ENCODE results near the gene IKZF3.
"Not testable (repeated sequence)": the region's sequence is repeated elsewhere in the genome, so short reads cannot be mapped to it uniquely, and the experiment has no call there.

DNA sequence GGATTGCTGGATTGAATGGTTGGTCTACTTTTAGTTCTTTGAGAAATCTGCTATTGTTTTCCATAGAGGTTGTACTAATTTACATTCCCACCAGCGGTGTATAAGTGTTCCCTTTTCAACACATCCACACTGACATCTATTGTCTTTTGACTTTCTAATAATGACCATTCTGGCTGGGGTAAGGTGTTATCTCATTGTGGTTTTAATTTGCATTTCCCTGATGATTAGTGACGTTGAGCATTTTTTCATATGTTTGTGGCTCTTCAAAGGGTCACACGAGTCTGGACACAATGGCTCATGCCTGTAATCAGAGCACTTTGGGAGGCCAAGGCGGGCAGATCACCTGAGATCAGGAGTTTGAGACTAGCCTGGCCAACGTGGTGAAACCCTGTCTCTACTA lies 22.0 kb upstream of the IKZF3 start:
- not testable (repeated sequence) for TF ChIP-seq POLR2A, POLR2AphosphoS5 (IDR thresholded peaks at IDR 0.05)
- TF ChIP-seq, protein P1, sequence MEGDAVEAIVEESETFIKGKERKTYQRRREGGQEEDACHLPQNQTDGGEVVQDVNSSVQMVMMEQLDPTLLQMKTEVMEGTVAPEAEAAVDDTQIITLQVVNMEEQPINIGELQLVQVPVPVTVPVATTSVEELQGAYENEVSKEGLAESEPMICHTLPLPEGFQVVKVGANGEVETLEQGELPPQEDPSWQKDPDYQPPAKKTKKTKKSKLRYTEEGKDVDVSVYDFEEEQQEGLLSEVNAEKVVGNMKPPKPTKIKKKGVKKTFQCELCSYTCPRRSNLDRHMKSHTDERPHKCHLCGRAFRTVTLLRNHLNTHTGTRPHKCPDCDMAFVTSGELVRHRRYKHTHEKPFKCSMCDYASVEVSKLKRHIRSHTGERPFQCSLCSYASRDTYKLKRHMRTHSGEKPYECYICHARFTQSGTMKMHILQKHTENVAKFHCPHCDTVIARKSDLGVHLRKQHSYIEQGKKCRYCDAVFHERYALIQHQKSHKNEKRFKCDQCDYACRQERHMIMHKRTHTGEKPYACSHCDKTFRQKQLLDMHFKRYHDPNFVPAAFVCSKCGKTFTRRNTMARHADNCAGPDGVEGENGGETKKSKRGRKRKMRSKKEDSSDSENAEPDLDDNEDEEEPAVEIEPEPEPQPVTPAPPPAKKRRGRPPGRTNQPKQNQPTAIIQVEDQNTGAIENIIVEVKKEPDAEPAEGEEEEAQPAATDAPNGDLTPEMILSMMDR (IDR thresholded peaks at IDR 0.05): not testable (repeated sequence)
